NCI-H1417 treated with DMSO at 0.1 percent for 48 hours (cell line): Measurements from ENCODE around the gene BCAS2.

Source experiments
- DNase-seq: peaks from one replicate; lab custom pipeline; 2025; lab: John Stamatoyannopoulos, UW

BCAS2 gene

GRCh38 chr1:114558544-114558943 lies 22.9 kb downstream of the BCAS2 start:
- peak; percentile 14 for DNase-seq

- DNase-seq = no peak
Observed at GRCh38 chr1:114554577-114554976, 26.8 kb downstream of the BCAS2 start.

- no peak for DNase-seq
Observed at GRCh38 chr1:114552106-114552639, 29.2 kb downstream of the BCAS2 start.

- DNase-seq = no peak
Observed at GRCh38 chr1:114551400-114551799, 30.0 kb downstream of the BCAS2 start.

- DNase-seq = no peak
Observed at GRCh38 chr1:114550336-114550735, 31.1 kb downstream of the BCAS2 start.

- no peak for DNase-seq
Observed at GRCh38 chr1:114549137-114549536, 32.3 kb downstream of the BCAS2 start.

GRCh38 chr1:114547076-114547475 lies 34.3 kb downstream of the BCAS2 start:
- no peak for DNase-seq

- no peak for DNase-seq
Observed at GRCh38 chr1:114545796-114546195, 35.6 kb downstream of the BCAS2 start.

GRCh38 chr1:114545315-114545714 lies 36.1 kb downstream of the BCAS2 start:
- no peak for DNase-seq

- DNase-seq = no peak
Observed at GRCh38 chr1:114540821-114541220, 40.6 kb downstream of the BCAS2 start.

GRCh38 chr1:114540272-114540671 lies 41.1 kb downstream of the BCAS2 start:
- no peak for DNase-seq

- no peak for DNase-seq
Observed at GRCh38 chr1:114536043-114536442, 45.4 kb downstream of the BCAS2 start.

- DNase-seq = no peak
Observed at GRCh38 chr1:114535401-114535800, 46.0 kb downstream of the BCAS2 start.

GRCh38 chr1:114531094-114531493 lies 50.3 kb downstream of the BCAS2 start:
- no peak for DNase-seq

GRCh38 chr1:114530224-114530623 lies 51.2 kb downstream of the BCAS2 start:
- no peak for DNase-seq

GRCh38 chr1:114524944-114525343 lies 56.5 kb downstream of the BCAS2 start:
- no peak for DNase-seq

GRCh38 chr1:114522264-114522575 lies 59.2 kb downstream of the BCAS2 start:
- no peak for DNase-seq

- DNase-seq = no peak
Observed at GRCh38 chr1:114521396-114522263, 59.8 kb downstream of the BCAS2 start.
